B cell (primary cell): Measurements from ENCODE around the gene CMTM7. TPM values are rescaled to one million over a fixed set of nuclear protein-coding genes. Genes with fewer than 3 reads are reported as not detected.

Source experiments
- ATAC-seq: fragments of 200-7000 bp; cut with Tn5 transposase; one replicate; pipeline ENCODE4 v1.10.0; 2021; ENCODE audit warnings: low read depth, mild to moderate bottlenecking, moderate number of reproducible peaks, moderate library complexity
- CTCF ChIA-PET: fragments of 350-600 bp; sonication (Branson Sonifier 250); formaldehyde crosslinking; loops from one replicate; lab custom pipeline; 2021; ENCODE audit warnings: antibody characterized with exemption, inconsistent platforms; lab: Charles Lee
- POLR2A ChIA-PET: fragments of 350-600 bp; sonication (Branson Sonifier 250); formaldehyde crosslinking; loops from one replicate; lab custom pipeline; 2021; ENCODE audit warnings: antibody characterized with exemption; lab: Charles Lee
- DNase-seq: peaks from one replicate; pipeline ENCODE4 v3.0.0; 2013
- H2AFZ ChIP-seq: 2 replicates; pipeline ENCODE4 v1.6.1; 2012; ENCODE audit warnings: mild to moderate bottlenecking, low read depth, low read length; ENCODE audit not compliant: insufficient read depth, poor library complexity, severe bottlenecking
- H3K27ac ChIP-seq, 2 donors: 1 replicate in 1 of 2; 2 replicates in 1 of 2; pipeline ENCODE4 v1.5.1; 2012 to 2013; ENCODE audit warnings: low read length in 2 of 2, mild to moderate bottlenecking in 2 of 2, moderate library complexity in 1 of 2
- H3K27me3 ChIP-seq, 4 experiments: fragments of 200-600 bp in 1 of 4; sonication (generic) in 1 of 4; replicated peaks in 1 of 4; 1 replicate in 2 of 4; 2 replicates in 2 of 4; pipeline versions ENCODE4 v1.6.1 to v1.7.0; 2013 to 2016; ENCODE audit warnings: low read length in 3 of 4, mild to moderate bottlenecking in 2 of 4, mixed read lengths in 1 of 4, moderate library complexity in 1 of 4; ENCODE audit not compliant: insufficient read depth in 4 of 4, control insufficient read depth in 3 of 4; ENCODE audit errors: control extremely low read depth in 1 of 4
- H3K36me3 ChIP-seq, 2 experiments: replicated peaks in 1 of 2; 1 replicate in 1 of 2; 2 replicates in 1 of 2; pipeline versions ENCODE4 v1.6.1 to v1.7.1; 2013; ENCODE audit warnings: low read length in 1 of 2; ENCODE audit not compliant: insufficient read depth in 2 of 2, control insufficient read depth in 1 of 2; ENCODE audit errors: control extremely low read depth in 1 of 2, extremely low read depth in 1 of 2
- H3K4me1 ChIP-seq, 2 donors: fragments of 200-600 bp in 1 of 2; sonication (generic) in 1 of 2; 1 replicate in 1 of 2; 2 replicates in 1 of 2; pipeline versions ENCODE4 v1.5.1 to v1.6.1; 2013 to 2017; ENCODE audit warnings: low read length in 2 of 2; ENCODE audit not compliant: control insufficient read depth in 2 of 2, insufficient read depth in 2 of 2
- H3K4me2 ChIP-seq: replicated peaks from 2 replicates; pipeline ENCODE3; 2012; ENCODE audit warnings: mild to moderate bottlenecking, low read depth, low read length; ENCODE audit not compliant: poor library complexity, severe bottlenecking
- H3K4me3 ChIP-seq, 5 experiments: fragments of 200-600 bp in 1 of 5; sonication (generic) in 1 of 5; 1 replicate in 3 of 5; 2 replicates in 2 of 5; pipeline versions ENCODE4 v1.5.1 to v1.7.0; 2011 to 2016; ENCODE audit warnings: low read length in 4 of 5, mild to moderate bottlenecking in 4 of 5, low read depth in 2 of 5, control low read depth in 1 of 5, moderate library complexity in 1 of 5; ENCODE audit not compliant: insufficient read depth in 1 of 5; ENCODE audit errors: control extremely low read depth in 1 of 5, extremely low read depth in 1 of 5
- H3K79me2 ChIP-seq: fragments of 200-600 bp; sonication (generic); one replicate; pipeline ENCODE4 v1.6.0; 2016; ENCODE audit warnings: low read length; ENCODE audit not compliant: control insufficient read depth, insufficient read depth
- H3K9ac ChIP-seq: fragments of 200-600 bp; sonication (generic); 2 replicates; pipeline ENCODE4 v1.6.1; 2017; ENCODE audit warnings: mild to moderate bottlenecking, low read length, moderate library complexity
- H3K9me3 ChIP-seq, 3 donors: one replicate each; pipeline versions ENCODE4 v1.6.1 to v1.7.1; 2013; ENCODE audit warnings: low read length in 2 of 3; ENCODE audit not compliant: control insufficient read depth in 2 of 3, insufficient read depth in 1 of 3; ENCODE audit errors: control extremely low read depth in 1 of 3
- H4K20me1 ChIP-seq: 2 replicates; pipeline ENCODE4 v1.6.0; 2012; ENCODE audit warnings: mild to moderate bottlenecking, low read length; ENCODE audit not compliant: insufficient read depth, control insufficient read depth, poor library complexity, severe bottlenecking
- H3K27ac Mint-ChIP-seq: one replicate; pipeline ENCODE4 v1.8.0; 2021; ENCODE audit warnings: mixed read lengths
- H3K27me3 Mint-ChIP-seq: one replicate; pipeline ENCODE4 v1.8.0; 2021; ENCODE audit warnings: mixed read lengths
- H3K4me1 Mint-ChIP-seq: one replicate; pipeline ENCODE4 v1.8.0; 2021; ENCODE audit warnings: mixed read lengths
- H3K4me3 Mint-ChIP-seq: one replicate; pipeline ENCODE4 v1.8.0; 2021; ENCODE audit warnings: mixed read lengths
- H3K9me3 Mint-ChIP-seq: one replicate; pipeline ENCODE4 v1.8.0; 2022; ENCODE audit warnings: mixed read lengths; ENCODE audit not compliant: insufficient read depth
- CTCF ChIP-seq: fragments of 200-600 bp; IDR thresholded peaks from one replicate; pipeline ENCODE4 v1.8.0; 2022; ENCODE audit warnings: antibody characterized with exemption, mild to moderate bottlenecking
- EZH2 ChIP-seq: IDR thresholded peaks from 2 replicates; pipeline ENCODE4 v1.6.1; 2012; ENCODE audit warnings: borderline replicate concordance, low read depth, mild to moderate bottlenecking, moderate library complexity, low read length; ENCODE audit not compliant: insufficient read depth, poor library complexity, severe bottlenecking
- WGBS: methylation state at CpG from one replicate; pipeline ENCODE4 v1.1.5; 2013; ENCODE audit warnings: missing lambda C conversion rate; ENCODE audit not compliant: insufficient coverage; 5-methylcytosine and 5-hydroxymethylcytosine counted together
- intact Hi-C: fragments of 100-400 bp; cut with micrococcal nuclease; formaldehyde crosslinking; loops from one replicate; pipeline ENCODE4 v1.10.0; 2022
- polyA plus RNA-seq: library from polyadenylated mRNA; depleted of rRNA; stranded (reverse); fragments of >200 nt; gene quantifications from 2 replicates; pipeline ENCODE4 v1.2.3, GENCODE V29; 2012
- total RNA-seq, 2 donors: library from RNA; stranded (reverse); fragments of 120-200 nt in 1 of 2; gene quantifications; 1 replicate in 1 of 2; 2 replicates in 1 of 2; pipeline versions ENCODE4 v1.2.3 to v1.2.4, GENCODE V29; 2013 to 2022

Gene CMTM7
- total and polyA plus RNA-seq, 2 donors (not counting 1 experiment from before 2014, with no cell fraction given), result 71.5 to 76.1 TPM

- peaks cover 74% of the 10 kb centered on the region for H3K4me1 Mint-ChIP-seq
- Histone ChIP-seq H3K9ac (no peak overlapping the region), H2AFZ (no peak overlapping the region), H3K4me3 (no peak overlapping the region), H3K4me1 (peaks cover 42 to 56% of the 10 kb centered on the region in 2 donors), H3K4me2 (no peak overlapping the region), H3K9me3 (peaks cover 0 to 5% (median 0%) of the 10 kb centered on the region in 3 donors), H3K27ac (peak overlapping the region in 1 of 2 donors; percentile 66), H3K36me3 (peaks cover 0 to 4% of the 10 kb centered on the region in 2 experiments), H3K27me3 (no peaks in the 10 kb centered on the region), H4K20me1 (no peaks in the 10 kb centered on the region), H3K79me2 (peaks cover 35% of the 10 kb centered on the region)
- peak overlapping the region; percentile 50 for H3K27ac Mint-ChIP-seq
- H3K27me3 Mint-ChIP-seq, result no peaks in the 10 kb centered on the region
- no peak overlapping the region for H3K4me3 Mint-ChIP-seq
- DNase-seq, result no peak
- TF ChIP-seq EZH2 (no peak), CTCF (no peak)
- no peaks in the 10 kb centered on the region for H3K9me3 Mint-ChIP-seq
- intact Hi-C loops, result loop anchor here (5.0 to 10.0 kb wide), 2 partner anchors 174 to 863 kb away; partner anchors contain the start of genes DYNC1LI1 and STT3B
- WGBS, result no CpG with 5 or more reads among the region's 2 CpGs
- no peak for ATAC-seq
- ChIA-PET CTCF (interaction anchor here (0.7 to 9.2 kb wide), 10 partner anchors 10 to 102 kb away, joined by 3 to 115 read pairs (median 10); no protein-coding TSS in a partner anchor), POLR2A (no interaction called here)
Measured at GRCh38 chr3:32397941-32398340, 6.3 kb downstream of the CMTM7 start.

- ChIA-PET POLR2A (no interaction called here), CTCF (interaction anchor here (0.7 to 9.2 kb wide), 12 partner anchors 10 to 438 kb away, joined by 3 to 115 read pairs (median 8); no protein-coding TSS in a partner anchor)
- H3K27ac Mint-ChIP-seq, result peak overlapping the region; percentile 85
- H3K9me3 Mint-ChIP-seq, result no peaks in the 10 kb centered on the region
- Histone ChIP-seq H3K4me2 (no peak overlapping the region), H3K4me1 (peaks cover 42 to 56% of the 10 kb centered on the region in 2 donors), H3K27me3 (no peaks in the 10 kb centered on the region), H4K20me1 (no peaks in the 10 kb centered on the region), H2AFZ (no peak overlapping the region), H3K4me3 (no peak overlapping the region), H3K9me3 (peaks cover 0 to 5% (median 0%) of the 10 kb centered on the region in 3 donors), H3K27ac (peak overlapping the region in 1 of 2 donors; percentile 66), H3K79me2 (peaks cover 35% of the 10 kb centered on the region), H3K9ac (no peak overlapping the region), H3K36me3 (peaks cover 0 to 4% of the 10 kb centered on the region in 2 experiments)
- peaks cover 74% of the 10 kb centered on the region for H3K4me1 Mint-ChIP-seq
- DNase-seq (no peak), ATAC-seq (no peak)
- TF ChIP-seq EZH2 (no peak), CTCF (no peak)
- no peaks in the 10 kb centered on the region for H3K27me3 Mint-ChIP-seq
- WGBS, result 82% methylated on average over 7 of the region's 10 CpGs
- no peak overlapping the region for H3K4me3 Mint-ChIP-seq
- intact Hi-C loops, result loop anchor here (5.0 to 10.0 kb wide), 2 partner anchors 174 to 864 kb away; partner anchors contain the start of genes DYNC1LI1 and STT3B
Measured at GRCh38 chr3:32398531-32398930, 6.9 kb downstream of the CMTM7 start.
